Neural cell (in vitro differentiated cells): ENCODE results near the gene LRRC9. TPM values are rescaled to one million over a fixed set of nuclear protein-coding genes. Genes with fewer than 3 reads are reported as not detected.

Experiments
- H2AFZ ChIP-seq: fragments of 200-600, 300-800 bp; sonication (generic), shearing (Covaris generic); 2 replicates; pipeline ENCODE4 v1.6.0; 2014; ENCODE audit warnings: low read depth, mild to moderate bottlenecking, antibody characterized with exemption, low read length, moderate library complexity
- H3F3A ChIP-seq: fragments of 200-600 bp; shearing (Covaris generic); 2 replicates; pipeline ENCODE4 v1.6.1; 2016; ENCODE audit warnings: mild to moderate bottlenecking, moderate library complexity, mixed read lengths, antibody characterized with exemption, low read length; ENCODE audit not compliant: insufficient read depth, poor library complexity, severe bottlenecking
- H3K27ac ChIP-seq: fragments of 200-600, 300-800 bp; sonication (generic), shearing (Covaris generic); 2 replicates; pipeline ENCODE4 v1.5.1; 2014; ENCODE audit warnings: mild to moderate bottlenecking, low read length, moderate library complexity
- H3K27me3 ChIP-seq: fragments of 300-800, 200-600 bp; sonication (generic), shearing (Covaris generic); 2 replicates; pipeline ENCODE4 v1.6.0; 2014; ENCODE audit warnings: mild to moderate bottlenecking, low read depth, low read length, moderate library complexity; ENCODE audit not compliant: insufficient read depth
- H3K36me3 ChIP-seq: fragments of 300-800, 200-600 bp; sonication (generic), shearing (Covaris generic); 2 replicates; pipeline ENCODE4 v1.5.1; 2014; ENCODE audit warnings: mild to moderate bottlenecking, antibody characterized with exemption, low read length, moderate library complexity; ENCODE audit not compliant: insufficient read depth
- H3K4me2 ChIP-seq: fragments of 300-800, 200-600 bp; sonication (generic), shearing (Covaris generic); 2 replicates; pipeline ENCODE4 v1.6.0; 2014; ENCODE audit warnings: mild to moderate bottlenecking, low read length
- H3K4me3 ChIP-seq: fragments of 300-800, 200-600 bp; sonication (generic), shearing (Covaris generic); 2 replicates; pipeline ENCODE4 v1.5.1; 2014; ENCODE audit warnings: mild to moderate bottlenecking, low read length, moderate library complexity
- H3K79me2 ChIP-seq: fragments of 200-600 bp; shearing (Covaris generic); replicated peaks from 2 replicates; pipeline ENCODE4 v1.6.0; 2014; ENCODE audit warnings: mild to moderate bottlenecking, low read length, moderate library complexity; ENCODE audit not compliant: insufficient read depth
- H3K9ac ChIP-seq: fragments of 300-800, 200-600 bp; sonication (generic), shearing (Covaris generic); 2 replicates; pipeline ENCODE4 v1.6.1; 2016; ENCODE audit warnings: mild to moderate bottlenecking, low read length, mixed read lengths
- H3K9me2 ChIP-seq: fragments of 200-600 bp; shearing (Covaris generic); 2 replicates; pipeline ENCODE4 v1.6.1; 2016; ENCODE audit warnings: mild to moderate bottlenecking, low read length, mixed read lengths; ENCODE audit not compliant: insufficient read depth
- H3K9me3 ChIP-seq: fragments of 200-600, 300-800 bp; sonication (generic), shearing (Covaris generic); 2 replicates; pipeline ENCODE4 v1.6.1; 2016; ENCODE audit warnings: mild to moderate bottlenecking, mixed run types, low read length, moderate library complexity, mixed read lengths
- H4K20me1 ChIP-seq: fragments of 200-600 bp; shearing (Covaris generic); 2 replicates; pipeline ENCODE4 v1.6.1; 2016; ENCODE audit warnings: mild to moderate bottlenecking, mixed run types; ENCODE audit not compliant: insufficient read depth
- EP300 ChIP-seq: fragments of 450-650 bp; conservative IDR thresholded peaks from 2 replicates; pipeline ENCODE4 v1.6.1; 2014; ENCODE audit warnings: antibody characterized with exemption, mild to moderate bottlenecking, moderate library complexity; ENCODE audit not compliant: poor library complexity, severe bottlenecking
- EZH2 ChIP-seq: fragments of 200-600, 300-800 bp; shearing (Covaris generic), sonication (generic); IDR thresholded peaks from 2 replicates; pipeline ENCODE4 v1.6.1; 2014; ENCODE audit warnings: antibody characterized with exemption, low read length, borderline replicate concordance, mild to moderate bottlenecking; ENCODE audit not compliant: insufficient read depth, poor library complexity, severe bottlenecking
- MXI1 ChIP-seq: fragments of 450-650 bp; conservative IDR thresholded peaks from 2 replicates; pipeline ENCODE4 v1.6.1; 2014; ENCODE audit warnings: antibody characterized with exemption, mild to moderate bottlenecking; ENCODE audit not compliant: poor library complexity, severe bottlenecking
- POLR2AphosphoS5 ChIP-seq: IDR thresholded peaks from 2 replicates; pipeline ENCODE4 v1.6.1; 2012
- RAD21 ChIP-seq: fragments of 450-650 bp; conservative IDR thresholded peaks from 2 replicates; pipeline ENCODE4 v1.6.1; 2014; ENCODE audit warnings: antibody characterized with exemption, mild to moderate bottlenecking, moderate library complexity
- REST ChIP-seq: IDR thresholded peaks from 2 replicates; pipeline ENCODE4 v1.6.1; 2012; ENCODE audit warnings: borderline replicate concordance
- SMC3 ChIP-seq: fragments of 450-650 bp; conservative IDR thresholded peaks from 2 replicates; pipeline ENCODE4 v1.6.1; 2014; ENCODE audit warnings: antibody characterized with exemption, mild to moderate bottlenecking, moderate library complexity; ENCODE audit not compliant: poor library complexity
- TAF1 ChIP-seq: IDR thresholded peaks from 2 replicates; pipeline ENCODE4 v1.6.1; 2012; ENCODE audit warnings: low read depth
- polyA plus RNA-seq: library from polyadenylated mRNA; depleted of rRNA; stranded (reverse); fragments of >200 nt; gene quantifications from 2 replicates; pipeline ENCODE4 v1.2.3, GENCODE V29; 2014
- TF ChIP-seq, protein P1 (sequence below): fragments of 450-650 bp; IDR thresholded peaks from 2 replicates; pipeline ENCODE4 v1.5.1; 2014; ENCODE audit warnings: antibody characterized with exemption, mild to moderate bottlenecking, moderate library complexity; ENCODE audit not compliant: poor library complexity, severe bottlenecking

Gene LRRC9
- polyA plus RNA-seq, 1 donor from 2014 or later = 1.3 TPM

GRCh38 chr14:59983048-59983447, 63.1 kb downstream of the LRRC9 start:
- H3K4me3 ChIP-seq = no peak overlapping the region
- H3K27me3 ChIP-seq = no peaks in the 10 kb centered on the region
- H3K9ac ChIP-seq = no peak overlapping the region
- no peaks in the 10 kb centered on the region for H3K9me2 ChIP-seq
- no peaks in the 10 kb centered on the region for H3K36me3 ChIP-seq
- H3K9me3 ChIP-seq = no peaks in the 10 kb centered on the region
- H3F3A ChIP-seq = no peaks in the 10 kb centered on the region
- no peaks in the 10 kb centered on the region for H4K20me1 ChIP-seq
- TF ChIP-seq MXI1 (no peak), EZH2 (no peak), RAD21 (no peak), EP300 (no peak), POLR2AphosphoS5 (no peak), REST (no peak), TAF1 (no peak), SMC3 (no peak)
- TF ChIP-seq, protein P1, sequence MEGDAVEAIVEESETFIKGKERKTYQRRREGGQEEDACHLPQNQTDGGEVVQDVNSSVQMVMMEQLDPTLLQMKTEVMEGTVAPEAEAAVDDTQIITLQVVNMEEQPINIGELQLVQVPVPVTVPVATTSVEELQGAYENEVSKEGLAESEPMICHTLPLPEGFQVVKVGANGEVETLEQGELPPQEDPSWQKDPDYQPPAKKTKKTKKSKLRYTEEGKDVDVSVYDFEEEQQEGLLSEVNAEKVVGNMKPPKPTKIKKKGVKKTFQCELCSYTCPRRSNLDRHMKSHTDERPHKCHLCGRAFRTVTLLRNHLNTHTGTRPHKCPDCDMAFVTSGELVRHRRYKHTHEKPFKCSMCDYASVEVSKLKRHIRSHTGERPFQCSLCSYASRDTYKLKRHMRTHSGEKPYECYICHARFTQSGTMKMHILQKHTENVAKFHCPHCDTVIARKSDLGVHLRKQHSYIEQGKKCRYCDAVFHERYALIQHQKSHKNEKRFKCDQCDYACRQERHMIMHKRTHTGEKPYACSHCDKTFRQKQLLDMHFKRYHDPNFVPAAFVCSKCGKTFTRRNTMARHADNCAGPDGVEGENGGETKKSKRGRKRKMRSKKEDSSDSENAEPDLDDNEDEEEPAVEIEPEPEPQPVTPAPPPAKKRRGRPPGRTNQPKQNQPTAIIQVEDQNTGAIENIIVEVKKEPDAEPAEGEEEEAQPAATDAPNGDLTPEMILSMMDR = no peak
- H3K27ac ChIP-seq = no peak overlapping the region
- no peak overlapping the region for H3K4me2 ChIP-seq
- H3K79me2 ChIP-seq = no peaks in the 10 kb centered on the region
- H2AFZ ChIP-seq = no peak overlapping the region

DNA sequence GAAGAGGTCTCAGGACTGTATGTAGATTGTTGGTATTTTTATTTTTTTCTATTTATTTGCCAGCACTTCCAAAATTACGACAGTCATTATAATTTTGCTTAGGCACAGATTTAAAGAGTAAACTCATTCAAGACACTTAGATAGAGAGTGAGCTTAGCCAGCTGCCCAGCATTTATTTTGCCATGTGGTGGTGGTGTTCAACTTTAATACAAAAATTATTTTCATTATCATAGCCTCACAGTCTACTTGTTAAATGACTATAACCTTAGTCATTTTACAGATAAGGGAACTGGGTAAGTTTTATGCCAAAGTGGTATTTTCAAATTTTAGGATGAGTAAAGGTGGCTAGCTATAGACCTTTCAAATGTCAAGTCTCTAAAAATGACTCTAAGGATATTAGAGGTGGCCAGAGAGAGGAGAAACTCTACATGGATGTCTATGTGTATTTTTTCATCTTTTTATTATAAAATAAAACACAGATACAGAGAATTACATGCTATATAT, 66.7 kb downstream of the LRRC9 start:
- Histone ChIP-seq H3K9me3 (no peaks in the 10 kb centered on the region), H4K20me1 (no peaks in the 10 kb centered on the region)

More for the DNA sequence above, 66.7 kb downstream of the LRRC9 start:
- Histone ChIP-seq H3K9me2 (no peaks in the 10 kb centered on the region), H3K4me3 (no peak overlapping the region), H3K27ac (no peak overlapping the region), H3K36me3 (no peaks in the 10 kb centered on the region), H2AFZ (no peak overlapping the region), H3K27me3 (no peaks in the 10 kb centered on the region), H3K4me2 (no peak overlapping the region), H3K9ac (no peak overlapping the region), H3K79me2 (no peaks in the 10 kb centered on the region), H3F3A (no peaks in the 10 kb centered on the region)
- no peak for TF ChIP-seq POLR2AphosphoS5
- TF ChIP-seq EZH2 = no peak
- TF ChIP-seq REST = no peak
- no peak for TF ChIP-seq MXI1
- TF ChIP-seq RAD21 = no peak
- TF ChIP-seq TAF1 = no peak
- TF ChIP-seq, protein P1 = no peak
- no peak for TF ChIP-seq EP300
- TF ChIP-seq SMC3 = no peak
